Measurements from ENCODE around the gene CCL28. TPM values are rescaled to one million over a fixed set of nuclear protein-coding genes. Genes with fewer than 3 reads are reported as not detected.
A peak's percentile ranks its signal among the peaks of the same experiment; 100 is the strongest.

Gene CCL28
- total RNA-seq, 4 donors from 2014 or later: under 0.01 to 4.1 (median 2.1) TPM

DNA sequence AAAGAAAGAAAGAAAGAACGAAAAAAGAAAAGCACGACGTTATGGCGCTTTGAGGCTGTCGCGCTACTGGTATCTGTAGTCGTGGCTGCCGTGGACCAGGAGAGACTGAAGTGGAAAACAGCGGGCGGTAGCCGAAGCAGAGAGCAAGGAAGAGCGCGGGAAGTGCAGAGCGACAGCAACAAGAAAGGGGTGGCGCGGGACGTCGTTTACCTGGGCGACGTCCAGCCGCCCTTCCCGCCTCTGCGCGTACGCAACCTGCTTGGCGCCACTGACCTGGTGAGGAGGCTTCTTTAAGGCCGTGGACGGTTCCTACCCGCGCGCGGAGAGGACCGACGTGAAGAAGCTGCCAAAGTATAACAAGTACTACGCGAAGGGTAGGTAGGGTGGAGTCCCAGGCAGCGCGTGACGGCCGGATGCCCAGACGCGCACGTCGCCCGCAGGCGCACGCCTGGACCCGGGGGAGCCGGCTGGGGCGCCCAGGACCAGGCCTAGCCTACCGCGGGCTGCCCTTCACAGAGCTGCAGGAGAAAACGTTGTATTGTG is 15.4 kb downstream of the CCL28 start:
- TF ChIP-seq, protein P1, sequence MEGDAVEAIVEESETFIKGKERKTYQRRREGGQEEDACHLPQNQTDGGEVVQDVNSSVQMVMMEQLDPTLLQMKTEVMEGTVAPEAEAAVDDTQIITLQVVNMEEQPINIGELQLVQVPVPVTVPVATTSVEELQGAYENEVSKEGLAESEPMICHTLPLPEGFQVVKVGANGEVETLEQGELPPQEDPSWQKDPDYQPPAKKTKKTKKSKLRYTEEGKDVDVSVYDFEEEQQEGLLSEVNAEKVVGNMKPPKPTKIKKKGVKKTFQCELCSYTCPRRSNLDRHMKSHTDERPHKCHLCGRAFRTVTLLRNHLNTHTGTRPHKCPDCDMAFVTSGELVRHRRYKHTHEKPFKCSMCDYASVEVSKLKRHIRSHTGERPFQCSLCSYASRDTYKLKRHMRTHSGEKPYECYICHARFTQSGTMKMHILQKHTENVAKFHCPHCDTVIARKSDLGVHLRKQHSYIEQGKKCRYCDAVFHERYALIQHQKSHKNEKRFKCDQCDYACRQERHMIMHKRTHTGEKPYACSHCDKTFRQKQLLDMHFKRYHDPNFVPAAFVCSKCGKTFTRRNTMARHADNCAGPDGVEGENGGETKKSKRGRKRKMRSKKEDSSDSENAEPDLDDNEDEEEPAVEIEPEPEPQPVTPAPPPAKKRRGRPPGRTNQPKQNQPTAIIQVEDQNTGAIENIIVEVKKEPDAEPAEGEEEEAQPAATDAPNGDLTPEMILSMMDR (IDR thresholded peaks at IDR 0.05): no peak
- TF ChIP-seq POLR2A (IDR thresholded peaks at IDR 0.05): no peak
- no peaks in the 10 kb centered on the region for H3K27me3 ChIP-seq
- H3K4me3 ChIP-seq: peak overlapping the region; percentile 30 to 38
- peak; percentile 14 to 43 for DNase-seq
- intact Hi-C loops (cut with DNase I; ENCODE audit: low total_unique reads): no loop called here
- no peaks in the 10 kb centered on the region for H3K36me3 ChIP-seq
- H3K4me1 ChIP-seq: no peaks in the 10 kb centered on the region
- no peak overlapping the region for H3K27ac ChIP-seq
- no peaks in the 10 kb centered on the region for H3K9me3 ChIP-seq

DNA sequence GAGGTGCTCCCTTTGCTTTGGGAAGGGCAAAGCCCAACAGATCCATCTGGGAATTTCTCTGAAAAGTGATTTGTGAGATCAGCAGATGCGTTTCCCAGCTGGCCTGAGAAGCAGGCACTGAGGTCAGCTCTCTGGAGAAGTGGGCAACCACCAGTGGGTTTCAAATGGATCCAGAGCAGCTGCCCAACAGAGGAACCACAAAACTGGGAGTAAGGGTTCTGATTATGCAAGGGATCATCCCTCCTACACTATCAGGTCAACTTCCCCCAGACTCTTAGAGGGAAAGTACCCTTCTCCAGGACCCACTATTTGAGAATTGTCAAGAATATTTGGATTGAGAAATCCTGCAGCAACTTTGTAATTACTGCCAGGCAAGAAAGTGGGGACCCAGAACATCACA is 21.7 kb downstream of the CCL28 start:
- no peaks in the 10 kb centered on the region for H3K36me3 ChIP-seq

DNA sequence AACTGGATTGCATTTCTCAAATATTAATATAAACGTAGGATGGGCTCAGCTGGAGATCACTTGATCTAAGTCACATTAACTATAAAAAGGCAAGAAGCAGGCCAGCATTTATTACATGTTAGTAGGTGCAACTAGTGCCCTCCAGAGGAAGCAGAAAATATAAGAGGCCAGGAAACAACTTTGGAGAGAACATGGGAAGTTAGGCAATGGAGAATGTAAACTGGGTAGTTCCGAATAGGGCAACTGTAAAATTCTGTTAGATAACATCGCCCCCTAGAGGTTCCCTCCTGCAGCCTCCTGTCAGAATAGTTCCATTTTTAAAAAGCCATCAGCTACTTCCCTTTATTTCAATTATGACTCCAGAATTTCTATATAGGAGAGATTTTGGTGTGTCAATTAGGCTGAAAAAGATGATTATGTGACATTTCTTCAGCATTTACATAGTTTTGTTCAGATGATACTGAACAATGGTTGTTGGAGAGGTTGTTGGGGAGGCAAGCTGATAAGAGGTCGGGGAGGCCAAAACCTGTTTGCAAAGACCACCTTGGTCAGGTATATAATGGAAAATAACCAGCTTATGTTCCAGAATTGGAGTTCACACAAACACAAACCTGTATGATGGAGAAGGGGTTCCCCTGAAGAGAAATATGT is 22.4 kb downstream of the CCL28 start:
- H3K36me3 ChIP-seq: no peaks in the 10 kb centered on the region
- TF ChIP-seq POLR2A (IDR thresholded peaks at IDR 0.05): no peak
- TF ChIP-seq, protein P1 (IDR thresholded peaks at IDR 0.05): peak; percentile 48 to 52 (median 52)
- no peaks in the 10 kb centered on the region for H3K4me1 ChIP-seq
- no peaks in the 10 kb centered on the region for H3K27me3 ChIP-seq
- intact Hi-C loops (cut with DNase I; ENCODE audit: low total_unique reads): no loop called here
- DNase-seq: peak; percentile 18 to 26
- H3K4me3 ChIP-seq: no peak overlapping the region
- no peaks in the 10 kb centered on the region for H3K9me3 ChIP-seq
- H3K27ac ChIP-seq: no peak overlapping the region

More for the DNA sequence above, 21.7 kb downstream of the CCL28 start:
- Histone ChIP-seq H3K9me3 (no peaks in the 10 kb centered on the region), H3K4me3 (no peak overlapping the region), H3K27ac (no peak overlapping the region), H3K4me1 (no peaks in the 10 kb centered on the region), H3K27me3 (no peaks in the 10 kb centered on the region)
- no peak for TF ChIP-seq POLR2A (IDR thresholded peaks at IDR 0.05)
- TF ChIP-seq, protein P1 (IDR thresholded peaks at IDR 0.05): no peak
- DNase-seq: no peak
- intact Hi-C loops (cut with DNase I; ENCODE audit: low total_unique reads): no loop called here

DNA sequence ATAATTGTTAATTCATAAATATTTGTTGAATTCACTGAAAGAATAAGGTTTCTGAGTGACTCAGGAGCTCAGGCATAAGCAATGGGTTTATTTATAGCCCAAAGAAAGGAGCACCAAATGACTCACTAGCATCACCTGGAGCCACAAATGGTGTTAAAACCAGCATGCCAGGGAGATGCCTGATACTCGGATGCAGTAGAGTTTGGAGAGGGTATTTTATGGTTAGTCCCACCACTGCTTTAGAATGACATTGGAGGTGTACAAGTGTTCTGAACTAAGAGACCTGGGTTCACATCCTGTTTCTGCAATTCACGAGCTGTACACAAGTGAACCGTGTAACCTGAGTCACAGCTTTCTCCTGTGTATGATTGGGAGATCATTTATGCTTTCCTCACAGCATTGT is 25.2 kb downstream of the CCL28 start:
- DNase-seq: no peak
- Histone ChIP-seq H3K4me1 (no peaks in the 10 kb centered on the region), H3K27ac (no peak overlapping the region), H3K27me3 (no peaks in the 10 kb centered on the region), H3K9me3 (no peaks in the 10 kb centered on the region), H3K36me3 (no peaks in the 10 kb centered on the region), H3K4me3 (no peak overlapping the region)
- intact Hi-C loops (cut with DNase I; ENCODE audit: low total_unique reads): no loop called here
- TF ChIP-seq, protein P1 (IDR thresholded peaks at IDR 0.05): no peak
- TF ChIP-seq POLR2A (IDR thresholded peaks at IDR 0.05): no peak

DNA sequence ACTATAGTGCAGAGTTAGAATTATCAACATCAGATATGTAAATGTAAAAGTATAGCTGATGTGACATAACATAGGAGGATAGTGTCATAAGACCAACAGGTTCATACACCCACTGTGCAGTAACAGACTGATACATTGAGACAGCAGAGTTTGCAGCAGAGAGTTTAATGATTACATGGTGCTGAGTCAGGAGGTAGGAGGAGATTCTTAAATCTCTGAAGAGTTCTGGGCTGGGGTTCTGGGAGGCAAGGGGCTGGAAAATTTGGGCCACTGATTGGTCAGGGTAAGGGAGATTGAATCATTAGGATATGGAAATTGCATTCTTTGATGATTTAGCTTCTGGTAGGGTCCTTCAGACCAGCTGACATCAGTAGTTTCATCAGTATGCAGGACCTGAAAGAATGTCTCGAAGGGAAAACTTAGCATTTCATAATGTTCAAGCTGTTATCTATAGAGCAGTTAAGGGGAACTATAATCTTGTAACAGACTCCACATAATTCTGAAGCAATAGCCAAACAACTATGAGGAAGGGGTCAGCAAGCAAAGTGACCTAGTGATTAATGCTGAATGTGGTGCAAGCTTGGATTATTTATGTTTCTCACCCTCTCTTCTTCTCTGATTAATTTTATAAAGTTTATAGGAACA is 35.6 kb downstream of the CCL28 start:
- Histone ChIP-seq H3K27ac (no peak overlapping the region), H3K9me3 (no peaks in the 10 kb centered on the region), H3K36me3 (no peaks in the 10 kb centered on the region), H3K4me3 (no peak overlapping the region), H3K4me1 (no peaks in the 10 kb centered on the region), H3K27me3 (no peaks in the 10 kb centered on the region)
- TF ChIP-seq, protein P1 (IDR thresholded peaks at IDR 0.05): no peak
- TF ChIP-seq POLR2A (IDR thresholded peaks at IDR 0.05): no peak
- no peak for DNase-seq
- intact Hi-C loops (cut with DNase I; ENCODE audit: low total_unique reads): no loop called here
